Caco-2 (cell line): ENCODE results near the gene FAM43B. TPM values are rescaled to one million over a fixed set of nuclear protein-coding genes. Genes with fewer than 3 reads are reported as not detected.

Experiments used
- BruUV-seq: library from RNA; stranded (reverse); fragments of 400-500 nt; replicated peaks from 2 replicates; lab custom pipeline; 2021; lab: Mats Ljungman, UMichigan
- CTCF ChIA-PET: fragments of 300-600 bp; sonication (Branson Sonifier 250); formaldehyde crosslinking; loops from one replicate; lab custom pipeline; 2022; ENCODE audit warnings: antibody characterized with exemption; lab: Charles Lee
- POLR2A ChIA-PET: fragments of 300-600 bp; sonication (Branson Sonifier 250); formaldehyde crosslinking; loops from one replicate; lab custom pipeline; 2022; ENCODE audit warnings: antibody characterized with exemption; lab: Charles Lee
- DNase-seq, 2 experiments: peaks; one replicate each; pipeline versions ENCODE4 v3.0.0 to v3.0.0-alpha.2; 2020 to 2022
- H3K27me3 ChIP-seq: replicated peaks from 2 replicates; pipeline ENCODE4 v1.6.0; 2011; ENCODE audit warnings: low read length; ENCODE audit not compliant: control insufficient read depth, insufficient read depth
- H3K36me3 ChIP-seq: 2 replicates; pipeline ENCODE4 v1.5.1; 2011; ENCODE audit warnings: low read length; ENCODE audit not compliant: control insufficient read depth, insufficient read depth
- H3K4me1 ChIP-seq: fragments of 250-450 bp; sonication (Bioruptor Pico); 2 replicates; pipeline ENCODE4 v1.5.1; 2020; ENCODE audit warnings: mild to moderate bottlenecking
- H3K4me3 ChIP-seq: 2 replicates; pipeline ENCODE4 v1.5.1; 2011; ENCODE audit warnings: low read depth, mild to moderate bottlenecking, control low read depth, low read length
- H3K9me3 ChIP-seq: fragments of 250-450 bp; sonication (Bioruptor Pico); 2 replicates; pipeline ENCODE4 v1.5.1; 2020; ENCODE audit warnings: mild to moderate bottlenecking, moderate library complexity
- H3K27ac Mint-ChIP-seq: one replicate; pipeline ENCODE4 v1.8.0; 2022; ENCODE audit warnings: mixed read lengths; ENCODE audit not compliant: unreplicated experiment
- H3K27me3 Mint-ChIP-seq: one replicate; pipeline ENCODE4 v1.8.0; 2022; ENCODE audit warnings: mixed read lengths; ENCODE audit not compliant: insufficient read depth, unreplicated experiment
- H3K36me3 Mint-ChIP-seq: one replicate; pipeline ENCODE4 v1.8.0; 2022; ENCODE audit warnings: mild to moderate bottlenecking, mixed read lengths; ENCODE audit not compliant: insufficient read depth, unreplicated experiment
- H3K4me1 Mint-ChIP-seq: one replicate; pipeline ENCODE4 v1.8.0; 2022; ENCODE audit warnings: low read depth, mixed read lengths; ENCODE audit not compliant: unreplicated experiment
- H3K4me3 Mint-ChIP-seq: one replicate; pipeline ENCODE4 v1.8.0; 2022; ENCODE audit warnings: mild to moderate bottlenecking, moderate library complexity, mixed read lengths; ENCODE audit not compliant: unreplicated experiment
- H3K9me3 Mint-ChIP-seq: one replicate; pipeline ENCODE4 v1.8.0; 2022; ENCODE audit warnings: mixed read lengths; ENCODE audit not compliant: unreplicated experiment
- intact Hi-C: fragments of 100-400 bp; cut with micrococcal nuclease; formaldehyde crosslinking; loops from one replicate; pipeline ENCODE4 v1.10.0; 2022; ENCODE audit not compliant: unreplicated experiment
- total RNA-seq: library from RNA; stranded (reverse); gene quantifications from 2 replicates; pipeline ENCODE4 v1.2.3, GENCODE V29; 2022
- TF ChIP-seq, protein P1 (sequence below), 2 experiments: fragments of 200-600 bp in 1 of 2; IDR thresholded peaks; 1 replicate in 1 of 2; 2 replicates in 1 of 2; pipeline versions ENCODE4 v1.5.1 to v1.8.0; 2011 to 2022; ENCODE audit warnings: antibody characterized with exemption in 1 of 2, control low read depth in 1 of 2, inconsistent platforms in 1 of 2, low read depth in 1 of 2, low read length in 1 of 2, mild to moderate bottlenecking in 1 of 2, moderate library complexity in 1 of 2; ENCODE audit not compliant: insufficient read depth in 1 of 2, severe bottlenecking in 1 of 2, unreplicated experiment in 1 of 2

Gene FAM43B
- total RNA-seq, 1 experiment from 2014 or later = 3.6 TPM

GRCh38 chr1:20578721-20579395 is 26.5 kb downstream of the FAM43B start:
- TF ChIP-seq, protein P1, sequence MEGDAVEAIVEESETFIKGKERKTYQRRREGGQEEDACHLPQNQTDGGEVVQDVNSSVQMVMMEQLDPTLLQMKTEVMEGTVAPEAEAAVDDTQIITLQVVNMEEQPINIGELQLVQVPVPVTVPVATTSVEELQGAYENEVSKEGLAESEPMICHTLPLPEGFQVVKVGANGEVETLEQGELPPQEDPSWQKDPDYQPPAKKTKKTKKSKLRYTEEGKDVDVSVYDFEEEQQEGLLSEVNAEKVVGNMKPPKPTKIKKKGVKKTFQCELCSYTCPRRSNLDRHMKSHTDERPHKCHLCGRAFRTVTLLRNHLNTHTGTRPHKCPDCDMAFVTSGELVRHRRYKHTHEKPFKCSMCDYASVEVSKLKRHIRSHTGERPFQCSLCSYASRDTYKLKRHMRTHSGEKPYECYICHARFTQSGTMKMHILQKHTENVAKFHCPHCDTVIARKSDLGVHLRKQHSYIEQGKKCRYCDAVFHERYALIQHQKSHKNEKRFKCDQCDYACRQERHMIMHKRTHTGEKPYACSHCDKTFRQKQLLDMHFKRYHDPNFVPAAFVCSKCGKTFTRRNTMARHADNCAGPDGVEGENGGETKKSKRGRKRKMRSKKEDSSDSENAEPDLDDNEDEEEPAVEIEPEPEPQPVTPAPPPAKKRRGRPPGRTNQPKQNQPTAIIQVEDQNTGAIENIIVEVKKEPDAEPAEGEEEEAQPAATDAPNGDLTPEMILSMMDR (IDR thresholded peaks at IDR 0.05; ENCODE audit: insufficient read depth in 1 of 2, low read depth in 1 of 2, low read length in 1 of 2, severe bottlenecking in 1 of 2, unreplicated experiment in 1 of 2) = no peak
- CTCF ChIA-PET = no interaction called here
- H3K9me3 Mint-ChIP-seq = no peaks in the 10 kb centered on the region

GRCh38 chr1:20584890-20585289 is 32.5 kb downstream of the FAM43B start:
- no peak overlapping the region for H3K4me3 Mint-ChIP-seq
- CTCF ChIA-PET = no interaction called here
- TF ChIP-seq, protein P1 (IDR thresholded peaks at IDR 0.05; ENCODE audit: insufficient read depth in 1 of 2, low read depth in 1 of 2, low read length in 1 of 2, severe bottlenecking in 1 of 2, unreplicated experiment in 1 of 2) = no peak
- Histone ChIP-seq H3K9me3 (no peaks in the 10 kb centered on the region), H3K4me3 (no peak overlapping the region), H3K4me1 (peaks cover 8% of the 10 kb centered on the region; the same call in 1 of the 2 replicates), H3K36me3 (no peaks in the 10 kb centered on the region), H3K27me3 (no peaks in the 10 kb centered on the region)
- no peak for DNase-seq
- no TSS peak for BruUV-seq
- POLR2A ChIA-PET = no interaction called here
- intact Hi-C loops = no loop called here
- no peaks in the 10 kb centered on the region for H3K36me3 Mint-ChIP-seq
- no peaks in the 10 kb centered on the region for H3K9me3 Mint-ChIP-seq
- no peak overlapping the region for H3K27ac Mint-ChIP-seq
- H3K4me1 Mint-ChIP-seq = no peaks in the 10 kb centered on the region
- H3K27me3 Mint-ChIP-seq = no peaks in the 10 kb centered on the region

More at GRCh38 chr1:20578721-20579395, 26.5 kb downstream of the FAM43B start:
- H3K4me3 Mint-ChIP-seq = no peak overlapping the region
- Histone ChIP-seq H3K36me3 (no peaks in the 10 kb centered on the region), H3K9me3 (no peaks in the 10 kb centered on the region), H3K4me3 (no peak overlapping the region), H3K4me1 (no peaks in the 10 kb centered on the region), H3K27me3 (no peaks in the 10 kb centered on the region)
- H3K4me1 Mint-ChIP-seq = no peaks in the 10 kb centered on the region
- BruUV-seq = no TSS peak
- no peaks in the 10 kb centered on the region for H3K27me3 Mint-ChIP-seq
- POLR2A ChIA-PET = no interaction called here
- no peak for DNase-seq
- H3K36me3 Mint-ChIP-seq = no peaks in the 10 kb centered on the region
- no peak overlapping the region for H3K27ac Mint-ChIP-seq
- intact Hi-C loops = no loop called here

- no TSS peak for BruUV-seq
- intact Hi-C loops = no loop called here
- Mint-ChIP-seq H3K4me3 (no peak overlapping the region), H3K27ac (no peak overlapping the region), H3K4me1 (peaks cover 7% of the 10 kb centered on the region), H3K36me3 (no peaks in the 10 kb centered on the region), H3K9me3 (no peaks in the 10 kb centered on the region), H3K27me3 (no peaks in the 10 kb centered on the region)
- ChIA-PET POLR2A (no interaction called here), CTCF (no interaction called here)
- Histone ChIP-seq H3K4me3 (no peak overlapping the region), H3K9me3 (no peaks in the 10 kb centered on the region), H3K4me1 (peaks cover 16% of the 10 kb centered on the region; the same call in 1 of the 2 replicates), H3K27me3 (no peaks in the 10 kb centered on the region), H3K36me3 (no peaks in the 10 kb centered on the region)
- DNase-seq = no peak
- TF ChIP-seq, protein P1 (IDR thresholded peaks at IDR 0.05; ENCODE audit: insufficient read depth in 1 of 2, low read depth in 1 of 2, low read length in 1 of 2, severe bottlenecking in 1 of 2, unreplicated experiment in 1 of 2) = no peak
These were observed 34.7 kb downstream of the FAM43B start for GRCh38 chr1:20586953-20587660.
